T-helper 2 cell (primary cell): ENCODE results near the gene FN3K.

Experiments
- DNase-seq, 5 experiments: peaks; one replicate each; pipeline versions ENCODE4 v3.0.0 to v3.0.0-alpha.2; 2012 to 2022
- total RNA-seq, 2 donors: gene quantifications; one replicate each; lab custom pipeline; 2026; lab: John Stamatoyannopoulos, UW

FN3K gene
- total RNA-seq, result 1.2 to 1.6 reads per million in 2 donors

DNA sequence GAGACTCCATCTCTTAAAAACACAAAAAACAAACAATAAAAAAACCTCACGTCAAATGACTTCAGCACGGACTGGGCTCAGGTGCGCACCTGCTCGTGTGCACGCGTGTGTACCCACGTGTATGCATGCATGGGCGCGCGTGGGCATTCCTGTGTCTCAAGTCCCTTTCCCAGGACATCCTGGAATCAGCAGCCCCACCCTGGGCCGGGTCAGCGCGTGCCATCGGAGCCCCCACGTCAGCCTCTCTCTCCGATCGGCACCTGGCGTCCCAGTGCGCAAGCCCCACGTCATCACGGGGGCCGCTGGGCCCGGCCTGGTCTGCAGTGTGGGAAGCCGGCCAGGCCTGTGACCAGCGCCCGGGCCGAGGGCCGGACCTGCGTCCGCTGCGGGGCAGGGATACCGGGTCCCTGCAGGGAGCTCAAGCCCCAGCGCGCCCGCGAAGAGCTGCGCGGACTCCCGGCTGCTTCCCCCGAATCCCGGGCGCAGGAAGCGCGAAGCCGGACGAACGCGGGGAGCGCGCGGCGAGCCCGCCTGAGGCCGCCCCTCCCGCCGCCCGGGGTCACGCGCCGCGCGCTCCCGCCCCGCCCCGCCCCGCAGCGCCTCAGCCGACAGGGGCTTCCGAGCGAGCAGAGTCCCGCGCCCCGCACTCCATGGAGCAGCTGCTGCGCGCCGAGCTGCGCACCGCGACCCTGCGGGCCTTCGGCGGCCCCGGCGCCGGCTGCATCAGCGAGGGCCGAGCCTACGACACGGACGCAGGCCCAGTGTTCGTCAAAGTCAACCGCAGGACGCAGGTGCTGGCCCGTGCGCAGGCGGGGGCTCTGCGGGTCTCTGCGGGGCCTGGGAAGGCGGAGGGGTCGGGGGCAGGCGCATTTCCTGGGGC, at the start of gene FN3K:
FN3K (plus strand) TSS at position 629 of the 880 bp plus-strand sequence; CDS start at position 651, 22 bp downstream.
- DNase-seq, result peak in 2 of 5 experiments; percentile 31 to 61

DNA sequence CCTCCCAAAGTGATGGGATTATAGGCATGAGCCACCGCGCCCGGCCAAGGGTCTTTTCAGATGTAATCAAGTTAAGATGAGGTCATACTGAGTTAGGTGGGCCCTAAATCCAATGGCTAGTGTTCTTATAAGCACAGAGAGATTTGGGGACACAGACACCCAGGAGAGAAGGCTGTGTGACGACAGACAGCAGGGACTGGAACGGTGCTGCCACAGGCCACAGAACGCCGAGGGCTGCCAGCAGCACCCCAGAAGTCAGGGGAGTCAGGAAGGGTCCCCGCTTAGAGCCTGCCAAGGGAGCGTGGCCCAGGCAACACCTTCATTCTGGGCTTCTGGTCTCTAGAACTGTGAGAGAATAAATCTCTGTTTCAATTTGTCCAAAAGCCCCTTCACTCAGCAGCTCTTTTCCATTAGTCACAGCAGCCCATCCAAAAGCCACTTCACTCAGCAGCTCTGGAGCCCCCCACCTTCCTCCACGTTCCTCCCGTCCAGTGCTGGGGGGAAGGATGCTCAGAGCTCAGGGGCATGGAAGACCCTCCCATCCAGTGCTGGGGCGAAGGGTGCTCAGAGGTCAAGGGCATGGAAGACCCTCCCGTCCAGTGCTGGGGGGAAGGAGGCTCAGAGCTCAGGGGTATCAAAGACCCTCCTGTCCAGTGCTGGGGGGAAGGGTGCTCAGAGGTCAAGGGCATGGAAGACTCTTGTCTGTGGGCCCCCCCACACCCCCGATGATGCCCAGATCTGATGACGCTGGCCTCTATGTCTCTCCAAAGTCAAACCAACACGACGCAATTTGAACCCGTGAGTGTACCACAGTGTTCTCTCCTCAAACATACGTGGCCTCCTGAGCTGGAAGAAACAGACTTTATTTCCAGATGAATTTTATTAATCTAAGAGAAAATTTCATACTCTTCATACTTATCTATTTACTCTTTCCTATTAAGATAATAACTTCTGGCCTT, 48.8 kb upstream of the FN3K start:
- no peak for DNase-seq

DNA sequence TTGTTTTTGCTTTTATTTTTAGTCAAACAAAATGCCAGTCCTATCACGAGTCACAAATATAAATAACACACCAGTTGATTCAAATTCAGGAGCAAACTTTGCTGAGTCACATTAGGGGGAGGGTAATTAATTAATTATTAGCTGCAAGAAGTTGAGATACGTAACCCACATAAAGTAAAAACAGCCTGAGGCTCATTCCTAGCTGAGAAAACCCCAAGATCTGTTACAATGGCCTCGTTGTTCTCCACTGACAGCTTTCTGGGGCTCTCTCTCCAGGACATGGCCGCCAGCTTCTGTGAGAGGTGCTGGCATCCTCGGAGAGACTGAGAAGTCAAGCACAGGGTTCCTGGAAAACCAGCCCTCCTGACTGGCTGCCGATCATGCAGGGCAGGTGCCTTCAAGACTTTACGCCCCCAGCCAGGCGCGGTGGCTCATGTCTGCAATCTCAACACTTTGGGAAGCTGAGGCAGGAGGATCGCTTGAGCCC, 48.0 kb upstream of the FN3K start:
- DNase-seq, result no peak

DNA sequence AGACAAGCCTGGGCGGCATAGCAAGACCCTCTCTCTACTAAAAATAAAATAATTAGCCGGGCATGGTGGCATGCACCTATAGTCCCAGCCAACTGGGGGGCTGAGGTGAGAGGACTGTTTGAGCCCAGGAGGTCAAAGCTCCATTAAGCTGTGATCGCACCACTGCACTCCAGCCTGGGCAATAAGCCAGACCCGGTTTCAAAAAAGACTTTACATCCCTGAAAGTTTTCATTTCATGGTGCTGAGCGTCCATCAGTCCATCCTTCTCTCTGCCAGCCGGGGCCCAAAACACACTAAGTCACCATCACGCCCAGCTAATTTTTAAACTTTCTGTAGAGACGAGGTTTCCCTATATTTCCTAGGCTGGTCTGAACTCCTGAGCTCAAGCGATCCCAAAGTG, 47.5 kb upstream of the FN3K start:
- no peak for DNase-seq

DNA sequence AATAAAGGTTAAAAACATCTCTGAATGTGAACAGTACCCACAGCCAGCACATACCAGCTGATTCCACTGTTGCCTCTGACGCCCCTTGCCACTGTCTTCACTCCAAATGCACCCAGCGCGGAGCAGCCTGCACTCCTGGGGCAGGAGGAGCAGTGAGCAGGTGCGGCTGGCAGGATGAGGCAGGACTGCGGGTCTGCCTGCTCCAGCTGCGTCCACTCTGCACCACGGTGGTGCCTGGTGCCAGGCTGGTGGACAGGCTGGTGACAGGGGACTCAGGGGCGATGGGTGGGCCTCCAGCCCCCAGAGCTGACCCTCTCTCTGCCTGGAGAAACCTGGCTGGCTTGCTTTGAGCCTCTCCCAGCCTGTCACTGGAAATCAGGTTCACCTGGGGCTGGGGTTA, 46.3 kb upstream of the FN3K start:
- no peak for DNase-seq

DNA sequence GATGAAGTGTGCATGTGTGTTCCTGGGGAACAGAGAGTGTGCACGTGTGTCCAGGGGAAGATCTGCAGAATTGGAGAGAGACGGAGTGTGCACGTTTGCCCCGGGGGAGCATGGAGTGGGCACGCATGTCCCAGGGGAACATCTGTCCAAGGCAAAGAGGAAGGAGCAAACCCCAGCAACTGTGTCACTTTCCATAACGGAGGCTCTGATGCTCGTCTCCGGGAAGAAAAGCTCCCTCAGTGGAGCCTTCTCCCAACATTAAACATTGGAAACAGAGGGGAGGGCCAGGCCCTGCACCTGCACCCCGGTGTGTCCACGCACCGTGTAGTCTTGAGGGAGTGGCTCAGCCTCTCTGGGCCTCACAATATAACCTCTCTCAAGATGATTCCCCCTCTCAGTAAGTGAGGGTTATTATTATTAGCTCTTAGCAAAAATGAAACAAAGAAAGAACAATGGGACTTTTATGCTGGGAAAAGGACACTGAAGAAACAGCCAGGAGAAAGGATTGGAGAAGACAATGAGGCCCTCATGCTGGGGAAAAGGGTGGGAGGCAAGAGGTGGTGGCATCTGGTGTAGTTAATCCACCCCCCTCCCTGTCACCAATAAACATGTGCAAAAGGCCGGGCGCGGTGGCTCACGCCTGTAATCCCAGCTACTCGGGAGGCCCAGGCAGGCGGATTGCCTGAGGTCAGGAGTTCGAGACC, 44.5 kb upstream of the FN3K start:
- no peak for DNase-seq

DNA sequence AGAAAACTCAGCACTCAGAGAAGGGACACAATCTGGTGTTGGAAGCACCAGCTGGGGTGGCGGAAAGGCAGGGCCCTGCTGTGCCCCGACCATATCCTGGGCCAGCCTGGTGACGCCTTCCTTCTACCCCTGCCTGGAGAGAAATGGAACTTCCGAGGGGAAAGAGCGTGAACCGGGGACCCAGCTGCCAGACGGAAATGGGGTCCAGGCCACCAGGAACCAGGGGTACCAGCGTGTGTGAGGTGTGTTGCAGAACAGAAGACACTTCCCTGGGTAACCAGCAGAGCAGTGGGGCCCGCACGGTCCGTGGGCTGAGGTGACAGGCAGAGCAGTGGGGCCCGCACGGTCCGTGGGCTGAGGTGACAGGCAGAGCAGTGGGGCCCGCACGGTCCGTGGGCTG, 43.7 kb upstream of the FN3K start:
- DNase-seq, result no peak

DNA sequence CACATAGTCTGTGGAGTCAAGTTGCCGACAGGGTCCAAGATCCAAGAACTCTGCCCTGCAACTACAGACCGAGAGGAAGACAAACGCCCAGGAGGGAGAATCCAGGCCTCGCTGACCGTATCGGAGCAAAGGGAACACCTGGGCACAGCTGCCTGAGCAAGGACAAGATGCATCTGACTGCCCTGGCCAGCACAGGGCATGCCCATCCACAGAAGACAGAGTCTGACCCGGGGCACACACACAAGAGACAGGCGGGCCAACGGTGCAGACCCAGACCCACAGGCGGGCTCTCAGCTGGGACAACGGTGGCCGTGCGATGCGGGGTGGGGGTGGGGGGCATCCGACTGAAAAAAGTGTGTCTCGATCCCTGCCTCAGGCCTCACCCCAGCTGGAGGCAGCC, 43.1 kb upstream of the FN3K start:
- no peak for DNase-seq

DNA sequence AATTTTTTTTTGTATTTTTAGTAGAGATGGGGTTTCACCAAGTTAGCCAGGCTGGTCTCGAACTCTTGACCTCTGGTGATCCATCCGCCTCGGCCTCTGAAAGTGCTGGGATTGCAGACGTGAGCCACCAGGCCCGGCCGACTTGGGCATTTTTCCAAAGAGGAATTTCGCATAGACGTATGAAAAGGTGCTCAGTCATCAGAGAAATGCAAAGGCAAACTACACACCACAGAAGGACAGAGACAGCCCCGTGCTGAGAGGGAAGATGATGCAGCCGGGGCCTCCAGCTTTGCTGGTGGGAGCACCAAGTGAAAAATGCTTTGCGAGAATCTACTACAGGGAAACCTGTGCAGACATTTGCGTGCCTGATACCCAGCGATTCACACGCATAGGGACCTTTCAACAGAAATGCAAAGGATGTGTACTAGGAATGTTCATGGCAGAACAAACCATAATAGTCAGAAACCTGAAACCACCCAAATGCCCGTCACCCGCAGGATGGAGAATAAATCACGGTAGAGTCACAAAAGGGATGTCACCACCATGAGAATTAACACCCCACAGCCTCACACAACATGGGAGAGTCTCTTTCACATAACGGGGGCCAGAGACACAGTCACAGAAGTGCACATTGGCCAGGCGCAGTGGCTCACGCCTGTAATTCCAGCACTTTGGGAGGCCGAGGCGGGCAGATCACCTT, 42.1 kb upstream of the FN3K start:
- DNase-seq, result no peak

DNA sequence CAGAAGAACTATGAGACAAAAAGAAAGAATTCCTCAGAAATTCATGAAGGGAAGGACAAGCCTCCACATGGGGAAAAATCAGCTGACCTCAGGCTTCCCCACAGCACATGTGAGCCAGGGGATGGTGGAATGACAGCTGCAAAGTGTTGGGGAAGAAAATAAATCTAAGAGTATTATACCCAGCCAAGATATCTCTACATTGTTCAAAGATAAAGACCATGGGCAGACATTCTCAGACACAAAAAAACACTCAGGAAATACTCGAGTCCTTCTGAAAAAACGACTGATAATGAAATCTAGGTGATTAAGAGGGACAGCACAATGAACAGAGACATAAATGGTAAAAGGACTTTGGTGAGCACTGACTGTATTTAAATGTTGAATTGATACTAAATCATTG, 40.8 kb upstream of the FN3K start:
- DNase-seq, result no peak

DNA sequence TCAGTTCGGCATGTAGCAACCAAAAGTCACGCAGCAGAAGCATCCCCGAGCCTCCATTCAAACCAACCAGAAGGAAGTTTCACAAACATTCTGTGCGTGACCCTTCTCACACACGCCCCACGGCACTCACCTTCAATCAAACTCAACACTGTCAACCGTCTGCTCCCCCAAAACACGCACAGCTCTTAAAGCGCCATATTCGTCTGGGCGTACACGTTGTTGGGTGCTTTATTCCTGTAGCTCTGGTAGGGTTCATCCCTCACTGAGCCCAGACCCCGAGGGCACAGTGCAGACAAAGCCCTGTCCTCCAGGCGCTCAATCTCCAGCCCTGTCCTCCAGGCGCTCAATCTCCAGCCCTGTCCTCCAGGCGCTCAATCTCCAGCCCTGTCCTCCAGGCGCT, 39.2 kb upstream of the FN3K start:
- no peak for DNase-seq

DNA sequence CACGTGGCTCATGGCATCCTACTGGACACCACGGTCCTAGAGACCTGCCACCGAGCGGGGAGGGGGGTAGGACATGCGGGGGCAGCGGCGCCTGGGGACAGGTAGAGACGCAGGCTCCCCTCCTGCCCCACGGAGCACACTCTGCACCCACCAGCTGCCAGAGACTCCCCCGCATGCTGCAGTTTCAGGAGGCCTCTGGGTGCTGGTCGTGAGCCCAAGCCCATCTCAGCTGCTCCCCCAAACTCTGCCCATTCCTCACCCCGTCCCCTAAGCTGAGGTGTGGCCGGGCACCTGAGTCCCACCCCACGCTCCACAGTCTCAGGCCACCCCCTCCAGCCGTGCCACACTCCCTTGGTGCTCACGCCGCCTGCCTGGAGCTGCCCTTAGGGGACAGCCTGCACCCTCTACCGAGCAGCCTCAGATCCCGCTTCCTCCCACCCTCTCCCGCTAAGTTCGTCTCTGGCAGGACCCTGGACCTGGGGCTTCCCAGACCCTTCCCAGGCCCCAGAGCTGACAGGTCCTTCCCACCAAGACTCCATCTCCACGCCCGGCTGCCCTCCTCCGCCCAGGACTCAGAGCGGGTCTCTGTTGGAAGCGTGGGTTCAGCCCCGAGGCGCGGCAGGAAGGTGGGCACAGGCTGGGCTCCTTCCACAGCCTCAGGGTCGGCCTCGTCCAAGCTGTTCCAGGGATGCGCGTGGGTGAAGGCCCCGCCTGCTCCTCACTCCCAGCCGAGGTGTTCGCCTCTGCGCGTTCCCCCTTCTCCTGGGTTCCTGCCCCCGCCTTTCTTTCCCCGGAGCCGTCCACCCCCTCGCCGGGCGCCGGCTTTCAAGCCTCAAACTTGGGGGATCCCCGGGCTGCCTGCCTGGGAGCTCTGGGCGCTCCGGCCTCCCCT, 38.3 kb upstream of the FN3K start:
- no peak for DNase-seq

DNA sequence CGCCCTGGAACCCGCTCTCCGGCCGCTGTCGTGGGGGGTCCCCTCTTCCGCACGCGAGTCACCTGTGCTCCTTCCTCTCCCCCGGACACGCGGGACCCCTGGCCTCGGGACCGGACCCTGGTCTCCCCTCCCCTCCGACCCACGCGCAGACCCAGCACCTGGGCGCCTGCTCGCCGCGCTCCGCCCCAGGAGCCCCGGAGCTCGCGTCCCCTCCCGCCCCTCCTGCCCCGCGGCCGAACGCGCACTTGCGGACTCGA, 37.7 kb upstream of the FN3K start:
- no peak for DNase-seq

DNA sequence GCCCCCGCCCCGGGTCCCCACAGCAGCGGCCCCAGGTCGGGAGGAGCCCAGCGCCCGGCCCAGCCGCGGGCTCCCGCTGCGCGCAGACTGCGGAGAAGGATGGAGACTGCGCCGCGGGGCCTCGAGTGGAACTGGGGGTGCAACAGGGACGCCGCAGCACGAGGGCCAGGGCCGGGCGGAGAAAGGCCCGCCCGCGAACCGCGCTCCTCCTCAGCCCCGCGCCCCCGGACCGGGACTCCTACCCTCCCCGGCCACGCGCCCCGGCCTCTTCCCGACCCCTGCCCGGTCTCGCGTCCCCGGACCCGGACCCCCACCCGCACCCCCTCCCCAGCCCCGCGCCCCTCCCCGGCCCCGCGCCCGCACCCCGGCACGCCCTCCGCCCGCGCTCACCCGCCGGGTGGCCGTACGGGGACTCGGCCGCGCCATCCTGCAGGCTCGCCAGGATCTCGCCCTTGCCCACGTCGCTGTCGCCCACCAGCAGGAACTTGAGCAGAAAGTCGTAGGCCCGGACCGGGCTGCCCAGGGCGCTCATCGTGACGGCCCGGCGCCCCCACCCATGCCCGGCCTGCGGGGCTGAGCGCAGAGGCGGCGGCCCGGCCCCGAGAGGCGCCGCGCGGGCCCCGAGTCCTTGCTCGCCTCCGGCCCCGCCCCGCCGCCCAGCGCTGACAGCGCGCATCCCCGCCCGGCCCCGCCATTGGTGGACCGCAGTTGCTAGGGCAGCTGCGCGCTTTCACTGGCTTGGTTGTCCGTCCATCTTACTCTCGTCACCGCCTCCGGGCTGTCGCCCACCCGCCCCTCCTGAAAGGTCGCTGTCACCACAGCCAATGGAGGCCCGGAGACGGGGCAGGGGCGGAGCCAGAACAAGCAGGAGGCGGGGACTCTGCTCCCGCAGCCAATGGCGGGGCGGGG, 37.1 kb upstream of the FN3K start, which contains the start of gene RAB40B:
RAB40B (minus strand) TSS at position 634 of the 909 bp plus-strand sequence; CDS start at position 532, 102 bp downstream.
- peak; percentile 97 to 99 (median 99) for DNase-seq

DNA sequence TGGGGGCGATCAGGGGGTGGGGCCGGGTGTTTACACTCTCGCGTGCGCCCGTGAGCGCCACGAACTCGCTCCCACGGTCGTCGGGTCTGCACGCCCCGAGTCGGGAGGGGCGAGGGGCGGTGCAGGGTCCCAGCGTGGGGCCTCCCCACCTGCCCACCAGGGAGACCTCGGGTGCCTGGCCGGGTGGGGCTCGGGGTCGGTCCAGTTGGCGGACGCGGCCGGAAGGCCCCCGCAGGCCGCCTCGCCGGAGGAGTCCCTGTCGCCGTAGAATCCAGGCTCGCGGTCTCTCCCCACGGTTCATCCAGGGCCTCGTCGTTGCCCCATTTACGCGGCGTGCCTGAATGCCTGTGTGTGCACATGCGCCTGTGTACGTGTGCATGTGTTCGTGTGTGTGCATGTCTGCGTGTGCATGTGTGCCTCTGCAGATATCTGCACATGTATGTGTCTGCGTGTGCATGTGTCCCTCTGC, 36.4 kb upstream of the FN3K start:
- DNase-seq, result peak in 1 of 5 experiments; percentile 42

DNA sequence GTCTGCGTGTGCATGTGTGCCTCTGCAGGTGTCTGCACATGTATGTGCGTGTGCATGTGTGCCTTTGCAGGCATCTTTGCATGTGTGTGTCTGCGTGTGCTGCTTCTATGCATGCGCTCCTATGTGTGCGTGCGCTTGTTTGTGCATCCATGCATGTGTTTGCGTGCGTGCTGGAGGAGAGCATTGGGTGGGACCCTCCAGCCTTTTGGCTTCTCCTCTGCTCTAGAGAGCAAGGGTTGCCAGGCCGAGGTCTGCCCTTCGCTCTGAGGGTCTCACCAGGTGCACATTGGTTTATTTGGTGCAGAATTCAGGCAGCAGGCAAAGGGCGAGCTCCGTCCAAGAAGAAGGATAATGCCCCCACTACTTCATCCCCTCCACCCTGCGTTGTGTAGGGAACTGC, 35.9 kb upstream of the FN3K start:
- no peak for DNase-seq

DNA sequence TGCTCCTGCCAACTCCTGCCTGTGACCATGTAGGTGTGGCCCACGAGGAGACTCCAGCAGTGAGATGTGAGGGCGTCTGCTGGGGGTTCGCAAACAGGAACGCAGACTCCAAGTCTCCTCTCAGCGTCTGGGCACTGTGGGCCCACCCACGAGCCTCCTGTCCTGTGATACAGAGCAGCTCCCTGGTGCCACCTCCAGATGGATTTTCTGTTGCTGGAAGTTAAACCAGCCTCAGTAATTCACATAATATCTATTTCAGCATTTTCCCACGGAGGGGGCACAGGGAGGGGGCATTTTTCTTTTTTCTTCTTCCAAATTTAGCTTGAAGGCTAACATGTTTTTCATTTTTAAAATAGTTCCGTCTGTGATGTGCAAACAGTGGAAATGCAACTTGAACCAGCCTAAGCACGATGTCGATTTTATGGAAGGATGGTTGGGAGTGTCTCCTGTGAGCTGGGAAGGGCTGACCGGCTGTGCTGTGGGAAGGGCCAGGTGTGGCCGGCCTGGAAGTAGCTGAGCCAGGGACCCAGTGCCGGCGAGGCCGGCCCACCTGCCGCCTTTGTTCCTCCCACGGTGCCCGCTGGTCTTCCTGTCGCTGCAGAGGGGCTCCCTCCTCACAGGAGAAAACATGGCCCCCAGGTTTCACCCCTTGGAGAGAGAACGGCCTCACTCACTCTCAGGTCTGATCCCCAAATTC, 33.0 kb upstream of the FN3K start:
- DNase-seq, result no peak

DNA sequence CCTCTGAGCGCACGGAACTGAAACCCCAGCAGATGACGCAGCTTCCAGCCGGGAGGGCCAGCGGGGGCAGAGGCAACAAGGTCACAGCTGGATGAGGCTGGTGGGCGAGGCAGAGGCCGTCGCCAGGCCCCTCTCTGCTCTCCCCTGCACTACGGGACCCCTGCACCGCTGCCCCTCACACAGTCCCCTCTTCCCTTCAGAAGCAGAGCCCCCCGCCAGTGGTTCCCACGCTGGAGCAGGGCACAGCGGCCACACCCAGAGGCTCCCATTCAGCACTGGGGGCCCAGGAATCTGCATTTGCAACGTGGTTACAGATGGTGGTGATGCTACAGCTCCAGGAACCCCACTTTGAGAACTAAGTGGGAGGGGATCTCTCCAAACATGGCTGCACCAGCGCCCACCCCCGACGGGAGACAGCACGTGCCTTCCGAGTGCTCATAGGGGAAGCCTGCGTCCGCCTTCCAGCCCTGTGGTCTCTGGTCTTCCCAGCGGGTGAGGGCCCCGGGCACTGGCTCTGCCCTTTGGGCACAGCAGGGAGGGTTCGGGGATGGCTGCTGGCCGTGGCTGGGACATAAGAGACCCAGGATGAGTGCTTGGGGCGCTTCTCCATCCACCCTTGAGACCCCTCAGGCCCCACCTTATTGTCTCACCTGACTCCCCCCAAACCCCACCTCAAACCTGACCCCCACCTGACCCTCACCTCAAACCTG, 32.2 kb upstream of the FN3K start:
- no peak for DNase-seq
